Stimulated activated CD4-positive, alpha-beta T cell treated with anti-CD3 and anti-CD28 coated beads, TNF-alpha, amount 100 ng/mL, for 48 hours (primary cell): ENCODE measurements around the gene CHRNB1.

Source experiments
- DNase-seq, 3 donors: peaks; one replicate each; pipeline ENCODE4 v3.0.0-alpha.2; 2020; ENCODE audit warnings: low read depth in 3 of 3

The CHRNB1 gene

GRCh38 chr17:7414837-7415236 lies 30.0 kb upstream of the CHRNB1 start:
- no peak for DNase-seq

- DNase-seq: no peak
Measured at GRCh38 chr17:7415784-7416183, 29.1 kb upstream of the CHRNB1 start.

- DNase-seq: no peak
Measured at GRCh38 chr17:7416323-7416722, 28.5 kb upstream of the CHRNB1 start.

GRCh38 chr17:7417056-7417655 lies 27.7 kb upstream of the CHRNB1 start:
- DNase-seq: no peak

GRCh38 chr17:7418472-7419152 lies 26.2 kb upstream of the CHRNB1 start:
- no peak for DNase-seq

GRCh38 chr17:7419819-7420610 lies 24.8 kb upstream of the CHRNB1 start, which contains the start of gene SPEM1:
Gene SPEM1 (plus strand): TSS chr17:7420324. CDS start chr17:7420385, 61 bp downstream.
- no peak for DNase-seq

GRCh38 chr17:7421186-7421585 lies 23.7 kb upstream of the CHRNB1 start:
- DNase-seq: no peak

GRCh38 chr17:7423679-7424078 lies 21.2 kb upstream of the CHRNB1 start:
- DNase-seq: no peak

GRCh38 chr17:7425316-7425715 lies 19.5 kb upstream of the CHRNB1 start, which contains the start of gene SPEM2:
Gene SPEM2 (plus strand): TSS chr17:7425616. CDS start chr17:7425689, 73 bp downstream.
- DNase-seq: no peak

GRCh38 chr17:7425756-7426155 lies 19.1 kb upstream of the CHRNB1 start:
- DNase-seq: no peak

- DNase-seq: no peak
Measured at GRCh38 chr17:7426203-7426863, 18.5 kb upstream of the CHRNB1 start.

GRCh38 chr17:7426896-7427489 lies 17.9 kb upstream of the CHRNB1 start:
- no peak for DNase-seq

- no peak for DNase-seq
Measured at GRCh38 chr17:7427549-7427948, 17.3 kb upstream of the CHRNB1 start.

- no peak for DNase-seq
Measured at GRCh38 chr17:7428557-7428956, 16.3 kb upstream of the CHRNB1 start, which contains the start of gene SPEM3. Gene SPEM3 (plus strand): TSS chr17:7428857. CDS start chr17:7428903, 46 bp downstream.

GRCh38 chr17:7429722-7430121 lies 15.1 kb upstream of the CHRNB1 start:
- DNase-seq: no peak

GRCh38 chr17:7431231-7431630 lies 13.6 kb upstream of the CHRNB1 start:
- DNase-seq: no peak

GRCh38 chr17:7432296-7432695 lies 12.6 kb upstream of the CHRNB1 start:
- DNase-seq: no peak

- DNase-seq: peak in 1 of 3 donors; percentile 30
Measured at GRCh38 chr17:7435676-7436555, 8.9 kb upstream of the CHRNB1 start.

GRCh38 chr17:7436556-7437368 lies 8.1 kb upstream of the CHRNB1 start:
- peak; percentile 68 to 71 (median 68) for DNase-seq
